HG03103 (cell line): Measurements from ENCODE around the gene CCDC74B.
"Not testable (repeated sequence)": the region's sequence is repeated elsewhere in the genome, so short reads cannot be mapped to it uniquely, and the experiment has no call there.

Source experiments
- ATAC-seq: cut with Tn5 transposase; IDR thresholded peaks from one replicate; pipeline ENCODE4 v1.9.1; 2021; ENCODE audit warnings: low read depth; ENCODE audit not compliant: unreplicated experiment

The CCDC74B gene

GRCh38 chr2:130120924-130121323, 24.0 kb downstream of the CCDC74B start:
- not testable (repeated sequence) for ATAC-seq

- ATAC-seq: not testable (repeated sequence)
These were observed 42.1 kb downstream of the CCDC74B start for GRCh38 chr2:130102597-130103363.
